Natural killer cell (primary cell): ENCODE results near the gene KLK12. TPM values are rescaled to one million over a fixed set of nuclear protein-coding genes. Genes with fewer than 3 reads are reported as not detected.
A peak's percentile ranks its signal among the peaks of the same experiment; 100 is the strongest.

Source experiments
- ATAC-seq, 3 donors: fragments of 150-1000 bp in 2 of 3; fragments of 200-7000 bp in 1 of 3; cut with Tn5 transposase; 1 replicate in 1 of 3; 2 replicates in 2 of 3; pipeline ENCODE4 v1.10.0; 2021; ENCODE audit warnings: mild to moderate bottlenecking in 2 of 3, moderate library complexity in 2 of 3
- DNase-seq, 2 donors: peaks; one replicate each; pipeline versions ENCODE4 v3.0.0 to v3.0.0-alpha.2; 2013 to 2021; ENCODE audit warnings: mixed read lengths in 1 of 2
- H3K27ac ChIP-seq: one replicate; pipeline ENCODE4 v1.5.1; 2013; ENCODE audit warnings: mild to moderate bottlenecking, low read length
- H3K27me3 ChIP-seq: one replicate; pipeline ENCODE4 v1.6.1; 2013; ENCODE audit warnings: low read length; ENCODE audit not compliant: control insufficient read depth, insufficient read depth
- H3K36me3 ChIP-seq: one replicate; pipeline ENCODE4 v1.6.1; 2013; ENCODE audit warnings: low read length; ENCODE audit not compliant: control insufficient read depth, insufficient read depth
- H3K4me1 ChIP-seq: one replicate; pipeline ENCODE4 v1.6.1; 2013; ENCODE audit warnings: low read length; ENCODE audit not compliant: control insufficient read depth, insufficient read depth
- H3K4me3 ChIP-seq: one replicate; pipeline ENCODE4 v1.5.1; 2013; ENCODE audit warnings: low read length
- H3K9me3 ChIP-seq: one replicate; pipeline ENCODE4 v1.6.1; 2013; ENCODE audit warnings: low read length; ENCODE audit not compliant: control insufficient read depth, insufficient read depth
- H3K27ac Mint-ChIP-seq, 2 donors: one replicate each; pipeline ENCODE4 v1.8.0; 2022; ENCODE audit warnings: mild to moderate bottlenecking in 2 of 2, mixed read lengths in 2 of 2, moderate library complexity in 1 of 2
- H3K27me3 Mint-ChIP-seq, 2 donors: one replicate each; pipeline ENCODE4 v1.8.0; 2022; ENCODE audit warnings: low read depth in 2 of 2, mixed read lengths in 2 of 2
- H3K36me3 Mint-ChIP-seq: one replicate; pipeline ENCODE4 v1.8.0; 2022; ENCODE audit warnings: mixed read lengths
- H3K4me1 Mint-ChIP-seq, 2 donors: one replicate each; pipeline ENCODE4 v1.8.0; 2022; ENCODE audit warnings: mixed read lengths in 2 of 2
- H3K4me3 Mint-ChIP-seq: one replicate; pipeline ENCODE4 v1.8.0; 2022; ENCODE audit warnings: mild to moderate bottlenecking, moderate library complexity, mixed read lengths
- H3K9me3 Mint-ChIP-seq, 2 donors: one replicate each; pipeline ENCODE4 v1.8.0; 2022; ENCODE audit warnings: mixed read lengths in 2 of 2
- WGBS: methylation state at CpG from one replicate; pipeline ENCODE4 v1.1.7; 2013; ENCODE audit warnings: missing lambda C conversion rate; ENCODE audit not compliant: insufficient coverage; 5-methylcytosine and 5-hydroxymethylcytosine counted together
- intact Hi-C: fragments of 100-400 bp; cut with micrococcal nuclease; formaldehyde crosslinking; loops from one replicate; pipeline ENCODE4 v1.14.2; 2022
- total RNA-seq, 4 donors: library from RNA; stranded (reverse); fragments of 120-200 nt in 1 of 4; gene quantifications; one replicate each; pipeline versions ENCODE4 v1.2.3 to v1.2.4, GENCODE V29; 2013 to 2022
- TF ChIP-seq, protein P1 (sequence below): fragments of 200-600 bp; IDR thresholded peaks from one replicate; pipeline ENCODE4 v1.8.0; 2022; ENCODE audit warnings: antibody characterized with exemption

KLK12 gene
- total RNA-seq, 3 donors from 2014 or later (not counting 1 experiment from before 2014, with no cell fraction given): not detected

DNA sequence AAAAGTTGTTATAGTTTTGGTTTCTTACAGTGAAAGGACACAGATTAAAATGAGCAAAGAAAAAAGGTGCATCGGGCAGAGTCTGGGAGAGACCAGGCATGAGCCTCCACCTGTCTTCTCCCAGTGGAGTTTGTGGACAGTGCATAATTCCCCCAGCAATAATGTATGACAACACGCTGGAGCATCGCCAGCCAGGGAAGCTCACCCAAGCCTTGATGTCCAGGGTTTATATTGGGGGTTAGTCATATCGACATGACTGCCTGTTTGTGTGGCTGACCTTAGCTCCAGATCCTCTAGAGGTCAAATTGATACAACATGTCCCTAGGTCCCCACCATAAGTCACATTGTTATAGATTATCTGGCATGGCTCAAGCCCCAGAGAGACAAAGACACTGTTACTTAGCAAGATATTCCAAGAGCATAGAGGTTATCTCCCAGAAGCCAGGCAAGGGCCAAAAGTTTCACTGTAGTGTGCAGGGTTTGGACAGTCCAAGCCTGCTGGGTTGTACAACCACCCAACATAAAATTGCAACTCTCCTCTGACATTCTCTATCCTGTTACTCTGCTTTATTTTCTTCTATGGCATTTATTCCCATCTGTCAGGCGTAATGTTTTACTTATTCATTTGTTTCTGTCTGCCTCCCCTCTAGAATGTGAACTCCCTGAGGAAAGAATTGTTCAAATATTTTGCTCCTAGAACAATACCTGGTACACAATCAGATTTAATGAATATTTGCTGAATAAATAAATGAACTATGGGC, 35.7 kb upstream of the KLK12 start:
- DNase-seq (no peak), ATAC-seq (no peak)
- Histone ChIP-seq H3K4me3 (no peak overlapping the region), H3K27me3 (peaks cover 6% of the 10 kb centered on the region), H3K27ac (no peak overlapping the region), H3K36me3 (no peaks in the 10 kb centered on the region), H3K4me1 (no peaks in the 10 kb centered on the region), H3K9me3 (no peaks in the 10 kb centered on the region)
- Mint-ChIP-seq H3K4me3 (no peak overlapping the region), H3K27ac (no peak overlapping the region), H3K9me3 (peaks cover 5 to 9% of the 10 kb centered on the region in 2 donors), H3K27me3 (peaks cover 23 to 25% of the 10 kb centered on the region in 2 donors), H3K36me3 (peaks cover 14% of the 10 kb centered on the region), H3K4me1 (peaks cover 0 to 5% of the 10 kb centered on the region in 2 donors)
- WGBS: 87% methylated on average over 5 of the region's 5 CpGs
- intact Hi-C loops: no loop called here
- TF ChIP-seq, protein P1, sequence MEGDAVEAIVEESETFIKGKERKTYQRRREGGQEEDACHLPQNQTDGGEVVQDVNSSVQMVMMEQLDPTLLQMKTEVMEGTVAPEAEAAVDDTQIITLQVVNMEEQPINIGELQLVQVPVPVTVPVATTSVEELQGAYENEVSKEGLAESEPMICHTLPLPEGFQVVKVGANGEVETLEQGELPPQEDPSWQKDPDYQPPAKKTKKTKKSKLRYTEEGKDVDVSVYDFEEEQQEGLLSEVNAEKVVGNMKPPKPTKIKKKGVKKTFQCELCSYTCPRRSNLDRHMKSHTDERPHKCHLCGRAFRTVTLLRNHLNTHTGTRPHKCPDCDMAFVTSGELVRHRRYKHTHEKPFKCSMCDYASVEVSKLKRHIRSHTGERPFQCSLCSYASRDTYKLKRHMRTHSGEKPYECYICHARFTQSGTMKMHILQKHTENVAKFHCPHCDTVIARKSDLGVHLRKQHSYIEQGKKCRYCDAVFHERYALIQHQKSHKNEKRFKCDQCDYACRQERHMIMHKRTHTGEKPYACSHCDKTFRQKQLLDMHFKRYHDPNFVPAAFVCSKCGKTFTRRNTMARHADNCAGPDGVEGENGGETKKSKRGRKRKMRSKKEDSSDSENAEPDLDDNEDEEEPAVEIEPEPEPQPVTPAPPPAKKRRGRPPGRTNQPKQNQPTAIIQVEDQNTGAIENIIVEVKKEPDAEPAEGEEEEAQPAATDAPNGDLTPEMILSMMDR: no peak

DNA sequence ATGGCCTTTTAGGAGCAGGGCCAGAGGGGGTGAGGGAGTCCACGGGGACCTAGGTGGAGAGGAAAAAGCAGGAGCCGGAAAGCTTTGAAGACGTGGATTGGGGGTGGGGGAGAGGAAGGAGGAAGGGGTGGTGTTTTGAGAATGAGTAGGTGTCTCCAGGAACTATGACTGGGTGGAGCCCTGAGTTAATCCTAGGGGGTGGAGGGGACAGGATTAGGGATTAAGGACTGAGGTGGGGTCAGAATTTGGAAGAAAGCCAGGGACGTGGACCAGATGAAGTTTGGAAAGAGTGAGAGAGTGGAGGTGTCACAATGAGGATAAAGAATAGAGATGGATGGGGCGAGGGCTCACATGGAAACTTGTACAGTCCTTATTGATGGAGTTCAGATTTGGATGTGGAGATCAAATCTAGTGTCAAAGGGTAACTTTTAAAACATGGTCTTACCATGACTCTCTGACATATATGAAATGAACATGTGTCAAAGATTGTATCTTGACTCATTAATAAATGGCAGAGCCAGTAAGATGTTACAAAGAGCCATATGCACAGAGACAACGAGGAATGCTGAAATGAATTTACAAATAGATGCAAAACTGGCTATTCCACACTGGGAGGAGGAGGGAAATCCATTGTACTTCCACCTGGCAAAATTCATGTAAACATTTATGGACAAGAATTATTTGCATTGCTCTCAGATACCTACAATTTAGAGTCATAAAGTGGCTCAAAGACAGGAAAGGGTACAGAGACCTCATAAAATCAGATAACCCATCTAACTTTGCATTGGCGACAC, 31.8 kb upstream of the KLK12 start:
- Histone ChIP-seq H3K27ac (no peak overlapping the region), H3K9me3 (no peaks in the 10 kb centered on the region), H3K27me3 (peaks cover 9% of the 10 kb centered on the region), H3K4me3 (no peak overlapping the region), H3K36me3 (no peaks in the 10 kb centered on the region), H3K4me1 (peaks cover 8% of the 10 kb centered on the region)
- H3K27me3 Mint-ChIP-seq: peaks cover 0 to 27% of the 10 kb centered on the region in 2 donors
- WGBS: 76% methylated on average over 7 of the region's 7 CpGs
- no peak overlapping the region for H3K27ac Mint-ChIP-seq
- H3K9me3 Mint-ChIP-seq: no peaks in the 10 kb centered on the region
- intact Hi-C loops: no loop called here
- no peak for ATAC-seq
- TF ChIP-seq, protein P1: no peak
- peak overlapping the region; percentile 11 for H3K4me3 Mint-ChIP-seq
- no peaks in the 10 kb centered on the region for H3K36me3 Mint-ChIP-seq
- peaks cover 0 to 10% of the 10 kb centered on the region in 2 donors for H3K4me1 Mint-ChIP-seq
- DNase-seq: no peak

DNA sequence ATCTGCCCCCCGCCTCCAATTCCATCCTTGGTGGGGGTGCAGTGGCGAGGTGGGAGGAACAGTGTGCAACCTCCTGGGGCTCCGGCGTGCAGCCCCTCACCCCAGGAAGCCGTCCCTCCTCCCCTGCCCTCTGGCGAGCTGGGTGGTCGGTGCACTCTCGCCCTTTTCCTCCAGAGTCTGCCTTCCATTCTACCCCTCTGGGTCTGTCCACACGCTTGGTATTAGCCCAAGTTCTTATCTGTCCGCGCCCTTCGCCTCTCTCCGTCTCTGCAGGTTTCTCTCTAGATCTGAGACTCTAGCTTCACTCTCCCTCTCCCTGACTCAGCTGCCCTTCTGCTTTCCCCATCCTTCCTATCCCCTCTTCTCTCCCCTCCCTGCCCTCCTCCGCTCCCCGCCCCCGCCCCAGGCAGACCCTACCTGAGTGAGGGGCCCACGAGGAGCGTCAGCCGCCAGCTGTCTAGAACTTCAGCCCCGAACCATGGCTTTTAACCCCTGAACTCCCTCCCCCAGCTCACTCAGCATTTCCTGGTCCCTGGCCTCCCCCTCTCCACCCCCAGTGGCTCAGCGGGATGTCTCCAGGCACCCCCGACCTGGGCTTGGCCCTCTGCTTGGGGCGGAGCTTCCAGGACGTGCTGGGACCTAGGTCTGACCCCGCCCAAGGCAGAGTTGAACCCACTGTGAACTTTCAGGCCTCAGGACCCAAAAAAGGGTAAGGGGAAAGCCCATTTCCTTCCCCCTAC, 30.6 kb upstream of the KLK12 start:
- Mint-ChIP-seq H3K36me3 (no peaks in the 10 kb centered on the region), H3K27me3 (peaks cover 0 to 39% of the 10 kb centered on the region in 2 donors), H3K27ac (no peak overlapping the region), H3K4me3 (peak overlapping the region; percentile 81), H3K9me3 (peaks cover 3 to 4% of the 10 kb centered on the region in 2 donors), H3K4me1 (peaks cover 0 to 10% of the 10 kb centered on the region in 2 donors)
- intact Hi-C loops: no loop called here
- 21% methylated on average over 23 of the region's 25 CpGs for WGBS
- H3K27ac ChIP-seq: no peak overlapping the region
- H3K27me3 ChIP-seq: peaks cover 10% of the 10 kb centered on the region
- ATAC-seq (peak in 1 of 3 donors; percentile 28), DNase-seq (no peak)
- no peaks in the 10 kb centered on the region for H3K9me3 ChIP-seq
- TF ChIP-seq, protein P1: no peak
- no peaks in the 10 kb centered on the region for H3K36me3 ChIP-seq
- H3K4me1 ChIP-seq: peaks cover 8% of the 10 kb centered on the region
- H3K4me3 ChIP-seq: no peak overlapping the region
